ENCODE results near the gene PKD2. TPM values are rescaled to one million over a fixed set of nuclear protein-coding genes. Genes with fewer than 3 reads are reported as not detected.

PKD2 gene
- total RNA-seq, 1 experiment from 2014 or later = 38.4 TPM

GRCh38 chr4:88003261-88003660 is 4.2 kb upstream of the PKD2 start:
- no peak overlapping the region for H3K4me3 Mint-ChIP-seq
- Histone ChIP-seq H2AFZ (ENCODE audit: low read length) (no peak overlapping the region), H4K8ac (replicated peaks; ENCODE audit: insufficient read length, low read depth, low read length) (no peak overlapping the region), H3K4me2 (ENCODE audit: insufficient read depth, insufficient read length, low read length) (no peak overlapping the region), H3K9ac (ENCODE audit: extremely low read depth, insufficient read length, low read length) (no peak overlapping the region), H3K56ac (ENCODE audit: insufficient read length, low read depth, low read length) (no peak overlapping the region), H3K79me2 (ENCODE audit: insufficient read depth, low read length) (no peaks in the 10 kb centered on the region), H4K5ac (ENCODE audit: insufficient read length, low read depth, low read length) (no peak overlapping the region), H3K4ac (ENCODE audit: low read depth, low read length) (no peak overlapping the region), H2BK15ac (ENCODE audit: low read depth, low read length) (no peak overlapping the region), H3K18ac (ENCODE audit: insufficient read length, low read depth, low read length) (no peak overlapping the region), H3K4me1 (ENCODE audit: insufficient read depth, low read length) (peaks cover 5% of the 10 kb centered on the region; the same call in 1 of the 2 replicates), H2BK12ac (ENCODE audit: insufficient read length, low read depth, low read length) (no peak overlapping the region), H2BK120ac (ENCODE audit: low read depth, low read length, poor library complexity, severe bottlenecking) (no peak overlapping the region), H3K14ac (ENCODE audit: insufficient read depth, low read length) (no peak overlapping the region), H2AK5ac (ENCODE audit: insufficient read length, low read length) (no peak overlapping the region), H2BK20ac (ENCODE audit: low read depth, low read length, poor library complexity, severe bottlenecking) (no peak overlapping the region), H4K20me1 (ENCODE audit: control insufficient read depth, insufficient read depth, insufficient read length) (no peaks in the 10 kb centered on the region), H3K23me2 (ENCODE audit: insufficient read length, low read depth, low read length, poor library complexity, severe bottlenecking) (peaks cover 5% of the 10 kb centered on the region), H3K79me1 (ENCODE audit: insufficient read depth, low read depth, low read length, poor library complexity, severe bottlenecking) (no peaks in the 10 kb centered on the region), H2BK5ac (ENCODE audit: insufficient read length, low read length) (no peak overlapping the region), H3K27ac (ENCODE audit: insufficient read length, low read depth, low read length) (no peak overlapping the region), H4K91ac (ENCODE audit: insufficient read length, low read depth, low read length) (no peak overlapping the region), H3K9me3 (ENCODE audit: control insufficient read depth, low read depth, low read length) (no peaks in the 10 kb centered on the region), H3T11ph (ENCODE audit: low read length) (no peak overlapping the region), H3K23ac (ENCODE audit: insufficient read length, low read depth, low read length) (no peak overlapping the region), H3K27me3 (ENCODE audit: insufficient read depth, low read length) (peaks cover 3% of the 10 kb centered on the region)
- TF ChIP-seq CTCF (conservative IDR thresholded peaks at IDR 0.05) = no peak
- DNase-seq = no peak
- H3K27me3 Mint-ChIP-seq (ENCODE audit: low read depth) = peaks cover 26% of the 10 kb centered on the region
- 0 out of 7 replicates have a peak, but pooled peaks cover 0 to under 1% (median 0%) of the 10 kb centered on the region in 3 experiments for H3K36me3 Mint-ChIP-seq (ENCODE audit: insufficient read depth in 1 of 3, low read depth in 3 of 3)
- WGBS (ENCODE audit: extremely low coverage, insufficient read length, low lambda C conversion rate) = no CpG with 5 or more reads among the region's 3 CpGs
- peaks cover 13 to 17% of the 10 kb centered on the region in 2 experiments for H3K4me1 Mint-ChIP-seq
- H3K27ac Mint-ChIP-seq = no peak overlapping the region
- H3K9me3 Mint-ChIP-seq = peaks cover 0 to under 1% of the 10 kb centered on the region in 2 experiments; a peak in 1 of 5 replicates
